Sigmoid colon (tissue), 7 donors: ENCODE measurements around the gene HOXC13. TPM values are rescaled to one million over a fixed set of nuclear protein-coding genes. Genes with fewer than 3 reads are reported as not detected.

Experiments used
- DNase-seq: peaks from one replicate; pipeline ENCODE4 v3.0.0-alpha.2; 2019
- H3K27ac ChIP-seq, 4 donors: fragments of 200-600 bp; sonication (generic); one replicate each; pipeline ENCODE4 v1.5.1; 2016 to 2019; ENCODE audit warnings: mild to moderate bottlenecking in 1 of 4
- H3K27me3 ChIP-seq, 3 donors: fragments of 200-600 bp; sonication (generic); one replicate each; pipeline ENCODE4 v1.5.1; 2019; ENCODE audit warnings: mild to moderate bottlenecking in 1 of 3
- H3K36me3 ChIP-seq, 4 donors: fragments of 200-600 bp; sonication (generic); one replicate each; pipeline ENCODE4 v1.5.1; 2016 to 2019
- H3K4me1 ChIP-seq, 4 donors: fragments of 200-600 bp; sonication (generic); one replicate each; pipeline ENCODE4 v1.5.1; 2017 to 2019
- H3K4me3 ChIP-seq, 4 donors: fragments of 200-600 bp; sonication (generic); one replicate each; pipeline ENCODE4 v1.5.1; 2017 to 2019; ENCODE audit warnings: mild to moderate bottlenecking in 2 of 4, moderate library complexity in 1 of 4
- H3K9me3 ChIP-seq, 4 donors: fragments of 200-600 bp in 3 of 4; sonication (generic) in 3 of 4; one replicate each; pipeline versions ENCODE4 v1.5.1 to v1.6.1; 2013 to 2019
- EP300 ChIP-seq, 4 donors: sonication (generic); formaldehyde crosslinking; IDR thresholded peaks; one replicate each; pipeline ENCODE4 v1.6.1; 2017; ENCODE audit warnings: antibody characterized with exemption in 4 of 4
- POLR2A ChIP-seq, 2 donors: fragments of 450-650 bp; IDR thresholded peaks; one replicate each; pipeline ENCODE4 v1.6.1; 2016; ENCODE audit warnings: antibody characterized with exemption in 2 of 2, mild to moderate bottlenecking in 2 of 2, moderate library complexity in 2 of 2
- POLR2AphosphoS5 ChIP-seq, 4 donors: sonication (generic); formaldehyde crosslinking; IDR thresholded peaks; one replicate each; pipeline ENCODE4 v1.6.1; 2017; ENCODE audit warnings: antibody characterized with exemption in 4 of 4
- WGBS, 2 donors: extraction: QIAGEN DNeasy Blood & Tissue Kit; methylation state at CpG; one replicate each; pipeline ENCODE4 v1.1.7; 2013; 5-methylcytosine and 5-hydroxymethylcytosine counted together
- intact Hi-C: fragments of 100-400 bp; cut with DNase I; formaldehyde crosslinking; loops from one replicate; pipeline ENCODE4 v1.15.1; 2023
- polyA plus RNA-seq, 3 donors: library from polyadenylated mRNA; stranded (reverse); fragments of 200-250 nt; gene quantifications; one replicate each; pipeline ENCODE4 v1.2.3, GENCODE V29; 2013
- total RNA-seq, 4 donors: library from RNA; depleted of rRNA; stranded (reverse); fragments of >200 nt; gene quantifications; one replicate each; pipeline ENCODE4 v1.1.0, GENCODE V29; 2016
- TF ChIP-seq, protein P1 (sequence below), 4 experiments: fragments of 450-650 bp in 3 of 4; fragments of 200-600 bp in 1 of 4; IDR thresholded peaks; one replicate each; pipeline ENCODE4 v1.5.1; 2016 to 2019; ENCODE audit warnings: antibody characterized with exemption in 4 of 4, mild to moderate bottlenecking in 3 of 4, moderate library complexity in 2 of 4
- donor health status: healthy with polysubstance abuse.
- donor health status: Bipolar disorder and iron deficiency.
- donor health status: healthy.

Gene HOXC13
- total and polyA plus RNA-seq, 7 donors: 0.60 TPM; not detected in 6

DNA sequence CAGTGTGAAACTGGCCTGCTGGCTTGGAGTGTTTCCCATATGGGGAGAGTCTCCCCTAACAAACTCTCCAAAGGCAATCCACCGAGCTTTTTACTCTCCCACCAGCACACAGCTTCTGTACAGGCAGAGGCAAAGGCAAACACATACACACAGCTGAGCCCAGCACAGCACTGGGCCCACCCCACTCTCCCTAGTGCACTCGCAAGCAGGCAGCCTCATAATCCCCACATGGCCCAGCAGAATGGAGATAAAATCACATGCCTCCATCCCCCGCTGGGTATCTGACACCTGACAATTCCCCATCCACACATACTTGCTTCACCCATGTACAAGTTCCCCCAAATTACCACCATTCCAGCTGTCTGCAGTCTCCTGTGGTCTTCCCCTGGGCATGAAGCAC lies 19.5 kb downstream of the HOXC13 start:
- H3K27ac ChIP-seq: no peak overlapping the region
- 24 to 25% methylated on average over 3 of the region's 3 CpGs for WGBS, 2 donors
- intact Hi-C loops: no loop called here
- H3K9me3 ChIP-seq: no peaks in the 10 kb centered on the region
- peaks cover 0 to 32% (median 7%) of the 10 kb centered on the region in 4 donors for H3K4me1 ChIP-seq
- DNase-seq: no peak
- no peak overlapping the region for H3K4me3 ChIP-seq
- TF ChIP-seq, protein P1, sequence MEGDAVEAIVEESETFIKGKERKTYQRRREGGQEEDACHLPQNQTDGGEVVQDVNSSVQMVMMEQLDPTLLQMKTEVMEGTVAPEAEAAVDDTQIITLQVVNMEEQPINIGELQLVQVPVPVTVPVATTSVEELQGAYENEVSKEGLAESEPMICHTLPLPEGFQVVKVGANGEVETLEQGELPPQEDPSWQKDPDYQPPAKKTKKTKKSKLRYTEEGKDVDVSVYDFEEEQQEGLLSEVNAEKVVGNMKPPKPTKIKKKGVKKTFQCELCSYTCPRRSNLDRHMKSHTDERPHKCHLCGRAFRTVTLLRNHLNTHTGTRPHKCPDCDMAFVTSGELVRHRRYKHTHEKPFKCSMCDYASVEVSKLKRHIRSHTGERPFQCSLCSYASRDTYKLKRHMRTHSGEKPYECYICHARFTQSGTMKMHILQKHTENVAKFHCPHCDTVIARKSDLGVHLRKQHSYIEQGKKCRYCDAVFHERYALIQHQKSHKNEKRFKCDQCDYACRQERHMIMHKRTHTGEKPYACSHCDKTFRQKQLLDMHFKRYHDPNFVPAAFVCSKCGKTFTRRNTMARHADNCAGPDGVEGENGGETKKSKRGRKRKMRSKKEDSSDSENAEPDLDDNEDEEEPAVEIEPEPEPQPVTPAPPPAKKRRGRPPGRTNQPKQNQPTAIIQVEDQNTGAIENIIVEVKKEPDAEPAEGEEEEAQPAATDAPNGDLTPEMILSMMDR (IDR thresholded peaks at IDR 0.05): no peak
- TF ChIP-seq POLR2AphosphoS5 (IDR thresholded peaks at IDR 0.05) (no peak), EP300 (IDR thresholded peaks at IDR 0.05) (no peak), POLR2A (IDR thresholded peaks at IDR 0.05) (no peak)
- H3K27me3 ChIP-seq: peaks cover 88 to 100% (median 100%) of the 10 kb centered on the region in 3 donors
- H3K36me3 ChIP-seq: no peaks in the 10 kb centered on the region

DNA sequence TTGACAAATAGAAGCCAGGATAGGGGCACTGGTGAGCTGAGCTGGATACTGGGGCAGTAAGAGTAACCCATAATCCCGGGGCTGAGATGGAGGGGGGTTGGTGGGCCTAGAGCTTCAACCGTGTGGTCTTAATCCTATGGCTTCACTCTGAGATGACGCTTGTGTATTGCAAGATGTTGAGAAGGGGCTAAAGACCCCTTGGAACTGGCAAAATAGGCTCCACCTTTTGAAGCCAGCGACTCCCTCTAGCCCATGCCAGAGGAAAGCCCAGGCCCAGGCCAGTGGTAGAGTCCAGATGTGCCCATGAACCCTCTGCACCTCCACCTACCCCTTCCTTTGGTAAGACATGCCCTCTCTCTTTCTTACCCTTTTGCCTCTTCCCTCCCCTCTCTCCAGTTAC lies 20.7 kb downstream of the HOXC13 start:
- intact Hi-C loops: no loop called here
- H3K36me3 ChIP-seq: no peaks in the 10 kb centered on the region
- no peaks in the 10 kb centered on the region for H3K9me3 ChIP-seq
- H3K27ac ChIP-seq: no peak overlapping the region
- H3K4me3 ChIP-seq: no peak overlapping the region
- H3K4me1 ChIP-seq: peaks cover 0 to 32% (median 7%) of the 10 kb centered on the region in 4 donors
- TF ChIP-seq POLR2A (IDR thresholded peaks at IDR 0.05) (no peak), EP300 (IDR thresholded peaks at IDR 0.05) (no peak), POLR2AphosphoS5 (IDR thresholded peaks at IDR 0.05) (no peak)
- TF ChIP-seq, protein P1 (IDR thresholded peaks at IDR 0.05): no peak
- H3K27me3 ChIP-seq: peaks cover 88 to 100% (median 100%) of the 10 kb centered on the region in 3 donors
- DNase-seq: no peak
- WGBS, 2 donors: 11% methylated on average over 4 of the region's 4 CpGs

DNA sequence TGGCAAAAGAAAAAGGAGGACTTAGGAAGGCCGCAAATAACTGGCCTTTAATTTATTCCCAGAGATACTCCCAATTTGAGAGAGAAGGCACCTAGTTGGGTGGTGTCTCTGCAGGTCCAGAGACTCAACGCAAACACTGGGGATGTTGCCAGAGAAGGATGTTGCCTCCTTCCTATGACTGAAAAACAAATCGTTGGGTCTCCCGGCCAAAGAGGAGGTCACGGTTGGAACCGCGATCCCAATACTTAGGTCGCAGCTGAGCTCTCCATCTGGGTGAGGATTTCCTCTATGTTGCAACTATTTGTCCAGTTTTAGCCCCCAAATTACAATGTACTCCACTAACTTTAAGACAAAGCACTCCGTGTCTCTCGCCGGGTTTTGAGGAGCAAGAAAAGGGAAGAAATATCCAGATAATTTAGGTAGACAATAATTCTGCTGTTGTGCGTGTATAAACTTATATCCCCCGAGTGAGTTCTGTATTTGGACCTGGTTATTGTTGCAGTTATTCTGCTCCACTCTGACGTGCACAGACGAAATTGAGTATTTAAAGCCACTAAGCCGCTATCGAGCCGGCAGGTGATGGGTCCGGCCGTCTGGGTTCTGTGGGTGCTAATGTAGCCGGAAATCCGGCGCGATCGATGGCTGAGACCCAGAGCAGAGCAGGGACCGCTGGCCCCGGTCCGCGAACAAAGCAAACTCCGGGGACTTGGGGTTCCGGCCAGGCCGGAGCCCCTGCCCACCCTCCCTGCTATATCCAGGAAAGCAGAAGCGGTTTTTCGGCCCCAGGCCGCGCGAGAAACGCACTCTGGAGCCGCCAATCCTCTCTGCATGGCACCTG lies 21.8 kb downstream of the HOXC13 start:
- no peak for DNase-seq
- WGBS, 2 donors: 9 to 20% methylated on average over 39 of the region's 39 CpGs
- no peak for TF ChIP-seq POLR2A (IDR thresholded peaks at IDR 0.05)
- no peak for TF ChIP-seq POLR2AphosphoS5 (IDR thresholded peaks at IDR 0.05)
- TF ChIP-seq EP300 (IDR thresholded peaks at IDR 0.05): no peak
- TF ChIP-seq, protein P1 (IDR thresholded peaks at IDR 0.05): no peak

DNA sequence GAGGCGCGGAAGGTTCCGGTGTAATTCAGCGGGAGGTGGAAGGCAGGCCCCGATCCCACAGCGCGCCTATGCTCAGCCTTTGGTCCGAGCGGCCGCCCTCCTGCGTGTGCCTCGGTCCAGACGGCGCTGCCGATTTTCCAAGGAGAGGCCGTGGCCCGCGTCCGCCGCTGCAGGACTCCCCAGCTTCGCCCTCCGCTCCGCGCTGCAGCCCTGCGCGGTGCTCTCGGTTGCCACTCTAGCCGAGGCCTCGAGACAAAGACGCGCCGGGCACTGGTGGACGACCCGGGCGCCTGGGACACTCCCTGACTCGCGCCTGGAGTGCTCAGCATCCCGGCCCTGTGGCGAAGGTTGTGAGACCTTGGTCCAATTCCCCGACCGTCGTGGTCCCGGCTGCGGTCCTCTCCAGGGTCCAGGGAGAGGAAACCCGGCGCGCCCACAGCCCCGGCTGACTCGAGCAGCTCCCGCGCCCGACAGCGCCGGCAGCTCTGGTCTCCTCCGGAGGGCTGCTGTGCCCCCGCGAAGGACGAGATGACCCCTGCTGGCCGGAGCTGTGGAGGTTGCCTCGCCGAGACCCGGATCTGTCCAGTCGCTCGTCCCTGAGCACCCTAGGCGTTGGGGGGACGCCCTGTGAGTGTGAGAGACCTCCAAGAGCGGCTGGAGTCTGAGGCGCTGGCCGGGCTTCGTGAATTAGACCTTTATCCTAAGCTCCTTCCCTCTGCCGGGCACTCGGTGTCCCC lies 22.6 kb downstream of the HOXC13 start:
- WGBS, 2 donors: 3 to 12% methylated on average over 72 of the region's 72 CpGs
- intact Hi-C loops: no loop called here
- no peaks in the 10 kb centered on the region for H3K36me3 ChIP-seq
- no peak overlapping the region for H3K27ac ChIP-seq
- DNase-seq: no peak
- TF ChIP-seq EP300 (IDR thresholded peaks at IDR 0.05) (no peak), POLR2A (IDR thresholded peaks at IDR 0.05) (no peak)
- H3K9me3 ChIP-seq: no peaks in the 10 kb centered on the region
- H3K27me3 ChIP-seq: peaks cover 86 to 100% (median 100%) of the 10 kb centered on the region in 3 donors
- no peak overlapping the region for H3K4me3 ChIP-seq
- H3K4me1 ChIP-seq: peaks cover 0 to 25% (median 11%) of the 10 kb centered on the region in 4 donors

More for the DNA sequence above, 21.8 kb downstream of the HOXC13 start:
- H3K36me3 ChIP-seq: no peaks in the 10 kb centered on the region
- no peak overlapping the region for H3K27ac ChIP-seq
- H3K4me1 ChIP-seq: peaks cover 0 to 24% (median 5%) of the 10 kb centered on the region in 4 donors
- H3K27me3 ChIP-seq: peaks cover 88 to 100% (median 100%) of the 10 kb centered on the region in 3 donors
- no peaks in the 10 kb centered on the region for H3K9me3 ChIP-seq
- intact Hi-C loops: no loop called here
- H3K4me3 ChIP-seq: no peak overlapping the region

DNA sequence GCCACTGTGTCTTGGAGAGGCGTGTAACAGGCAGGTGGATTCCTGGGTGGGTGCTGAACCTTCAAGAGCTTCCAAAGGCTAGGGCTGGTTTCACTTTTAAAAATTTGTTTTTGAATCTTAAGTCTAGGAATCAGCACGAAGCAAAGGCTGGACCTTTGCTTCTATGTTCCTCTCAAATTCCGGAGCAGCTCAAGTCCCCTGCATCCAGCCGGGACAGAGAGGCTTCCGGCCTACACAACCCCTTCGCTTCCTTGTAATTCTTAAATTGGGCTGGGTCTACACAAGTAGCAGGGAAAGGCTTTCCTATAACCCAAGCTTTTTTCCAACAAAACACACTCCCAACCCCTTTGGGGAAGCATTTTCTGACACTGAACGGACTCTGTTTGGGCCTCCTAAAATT lies 24.4 kb downstream of the HOXC13 start:
- Histone ChIP-seq H3K27ac (no peak overlapping the region), H3K9me3 (no peaks in the 10 kb centered on the region), H3K36me3 (no peaks in the 10 kb centered on the region), H3K4me3 (no peak overlapping the region), H3K4me1 (peaks cover 0 to 29% (median 17%) of the 10 kb centered on the region in 4 donors), H3K27me3 (peaks cover 95 to 100% (median 99%) of the 10 kb centered on the region in 3 donors)
- DNase-seq: no peak
- WGBS, 2 donors: 19 to 28% methylated on average over 7 of the region's 7 CpGs
- intact Hi-C loops: no loop called here
- TF ChIP-seq POLR2AphosphoS5 (IDR thresholded peaks at IDR 0.05): no peak
- TF ChIP-seq, protein P1 (IDR thresholded peaks at IDR 0.05): no peak
- no peak for TF ChIP-seq POLR2A (IDR thresholded peaks at IDR 0.05)
- no peak for TF ChIP-seq EP300 (IDR thresholded peaks at IDR 0.05)
